Measurements from ENCODE around the gene SND1.

The SND1 gene

GRCh38 chr7:128052404-128052803, 400.4 kb downstream of the SND1 start:
- Histone ChIP-seq H3K4me3 (ENCODE audit: low read depth, low read length) (no peak overlapping the region), H3K4me1 (ENCODE audit: control insufficient read depth, insufficient read depth, low read length) (no peaks in the 10 kb centered on the region), H3K27ac (ENCODE audit: extremely low read depth, low read depth, low read length) (no peak overlapping the region), H3K9me3 (ENCODE audit: control insufficient read depth, insufficient read depth, low read depth, low read length) (no peaks in the 10 kb centered on the region), H3K36me3 (ENCODE audit: control insufficient read depth in 2 of 2, insufficient read depth in 1 of 2, low read length in 2 of 2) (no peaks in the 10 kb centered on the region)
- TF ChIP-seq ZNF266 (tag by site-specific recombination; IDR thresholded peaks at IDR 0.05; ENCODE audit: low read depth) (no peak), PBX3 (CRISPR knock-in tag; IDR thresholded peaks at IDR 0.05) (no peak), HOXD13 (CRISPR knock-in tag; IDR thresholded peaks at IDR 0.05; ENCODE audit: borderline replicate concordance) (no peak), ZNF423 (tag by site-specific recombination; IDR thresholded peaks at IDR 0.05) (no peak), ZNF626 (tag by site-specific recombination; IDR thresholded peaks at IDR 0.05) (no peak), ZNF148 (tag by site-specific recombination; IDR thresholded peaks at IDR 0.05; ENCODE audit: borderline replicate concordance) (no peak), KLF16 (tag by site-specific recombination; IDR thresholded peaks at IDR 0.05) (no peak)
- CTCF ChIA-PET: interaction anchor here (0.7 to 1.3 kb wide), 3 partner anchors 16 to 344 kb away, joined by 3 to 5 read pairs (median 4); no protein-coding TSS in a partner anchor
- POLR2A ChIA-PET: no interaction called here

GRCh38 chr7:128053023-128053422, 401.0 kb downstream of the SND1 start:
- no peak overlapping the region for H3K27ac ChIP-seq (ENCODE audit: extremely low read depth, low read depth, low read length)
- peaks cover 0 to 2% of the 10 kb centered on the region in 2 experiments; a peak in 1 of 3 replicates for H3K36me3 ChIP-seq (ENCODE audit: control insufficient read depth in 2 of 2, insufficient read depth in 1 of 2, low read length in 2 of 2)
- no peak for TF ChIP-seq ELK4 (IDR thresholded peaks at IDR 0.05; ENCODE audit: borderline replicate concordance, low read depth, low read length)
- TF ChIP-seq ZBTB6 (tag by site-specific recombination; IDR thresholded peaks at IDR 0.05): no peak
- peak; percentile 62; the same call in 1 of the 2 replicates for TF ChIP-seq ZNF660 (tag by site-specific recombination; IDR thresholded peaks at IDR 0.05)
- TF ChIP-seq TRIM28 (IDR thresholded peaks at IDR 0.05; ENCODE audit: borderline replicate concordance, low read length): no peak
- H3K9me3 ChIP-seq (ENCODE audit: control insufficient read depth, insufficient read depth, low read depth, low read length): no peaks in the 10 kb centered on the region
- CTCF ChIA-PET: interaction anchor here (0.6 to 1.3 kb wide), 3 partner anchors 157 to 345 kb away, joined by 3 to 5 read pairs (median 3); no protein-coding TSS in a partner anchor
- no peaks in the 10 kb centered on the region for H3K4me1 ChIP-seq (ENCODE audit: control insufficient read depth, insufficient read depth, low read length)
- H3K4me3 ChIP-seq (ENCODE audit: low read depth, low read length): no peak overlapping the region
- POLR2A ChIA-PET: no interaction called here

- POLR2A ChIA-PET: no interaction called here
- Histone ChIP-seq H3K4me3 (ENCODE audit: low read depth, low read length) (no peak overlapping the region), H3K9me3 (ENCODE audit: control insufficient read depth, insufficient read depth, low read depth, low read length) (no peaks in the 10 kb centered on the region), H3K36me3 (ENCODE audit: control insufficient read depth in 2 of 2, insufficient read depth in 1 of 2, low read length in 2 of 2) (peaks cover 0 to 2% of the 10 kb centered on the region in 2 experiments; a peak in 1 of 3 replicates), H3K4me1 (ENCODE audit: control insufficient read depth, insufficient read depth, low read length) (no peaks in the 10 kb centered on the region), H3K27ac (ENCODE audit: extremely low read depth, low read depth, low read length) (no peak overlapping the region)
- TF ChIP-seq ZNF19 (tag by site-specific recombination; IDR thresholded peaks at IDR 0.05; ENCODE audit: low read depth) (no peak), ZNF26 (tag by site-specific recombination; IDR thresholded peaks at IDR 0.05) (no peak), ZNF560 (tag by site-specific recombination; IDR thresholded peaks at IDR 0.05; ENCODE audit: borderline replicate concordance) (no peak), ZNF677 (tag by site-specific recombination; IDR thresholded peaks at IDR 0.05) (no peak), ZXDB (tag by site-specific recombination; IDR thresholded peaks at IDR 0.05) (no peak)
- CTCF ChIA-PET: interaction anchor here (1.3 kb wide), 1 partner anchor 156 kb away, joined by 3 read pairs; no protein-coding TSS in a partner anchor
Measured at GRCh38 chr7:128053991-128054390, 402.0 kb downstream of the SND1 start.
